Activated CD4-positive, alpha-beta memory T cell treated with anti-CD3 and anti-CD28 coated beads for 36 hours (primary cell): ENCODE measurements around the gene WNT3A. TPM values are rescaled to one million over a fixed set of nuclear protein-coding genes. Genes with fewer than 3 reads are reported as not detected.
A peak's percentile ranks its signal among the peaks of the same experiment; 100 is the strongest.
"Not testable (repeated sequence)": the region's sequence is repeated elsewhere in the genome, so short reads cannot be mapped to it uniquely, and the experiment has no call there.

ENCODE experiments used
- CTCF ChIA-PET: fragments of 350-600 bp; sonication (Branson Sonifier 250); formaldehyde crosslinking; loops from one replicate; lab custom pipeline; 2021; ENCODE audit warnings: antibody characterized with exemption, inconsistent platforms; lab: Charles Lee
- POLR2A ChIA-PET: fragments of 350-600 bp; sonication (Branson Sonifier 250); formaldehyde crosslinking; loops from one replicate; lab custom pipeline; 2021; ENCODE audit warnings: antibody characterized with exemption; lab: Charles Lee
- DNase-seq: peaks from one replicate; pipeline ENCODE4 v3.0.0-alpha.2; 2020
- H3K27ac Mint-ChIP-seq: one replicate; pipeline ENCODE4 v1.8.0; 2021; ENCODE audit warnings: mixed read lengths
- H3K27me3 Mint-ChIP-seq: one replicate; pipeline ENCODE4 v1.8.0; 2021; ENCODE audit warnings: mixed read lengths
- H3K36me3 Mint-ChIP-seq: one replicate; pipeline ENCODE4 v1.8.0; 2021; ENCODE audit warnings: mixed read lengths
- H3K4me1 Mint-ChIP-seq: one replicate; pipeline ENCODE4 v1.8.0; 2021; ENCODE audit warnings: low read depth, mixed read lengths
- H3K4me3 Mint-ChIP-seq: one replicate; pipeline ENCODE4 v1.8.0; 2021; ENCODE audit warnings: mild to moderate bottlenecking, mixed read lengths
- H3K9me3 Mint-ChIP-seq: one replicate; pipeline ENCODE4 v1.8.0; 2021; ENCODE audit warnings: mixed read lengths
- intact Hi-C: fragments of 100-400 bp; cut with micrococcal nuclease; formaldehyde crosslinking; loops from one replicate; pipeline ENCODE4 v1.15.1; 2023
- total RNA-seq, 2 experiments: library from RNA; stranded (reverse); gene quantifications; one replicate each; pipeline ENCODE4 v1.2.3, GENCODE V29; 2021

WNT3A gene
- total RNA-seq, 2 experiments from 2014 or later, result not detected

GRCh38 chr1:228016653-228017355 lies 10.0 kb downstream of the WNT3A start:
- no peak overlapping the region for H3K27ac Mint-ChIP-seq
- peak; percentile 3 for DNase-seq
- ChIA-PET POLR2A (no interaction called here), CTCF (no interaction called here)
- H3K4me3 Mint-ChIP-seq, result no peak overlapping the region
- H3K9me3 Mint-ChIP-seq, result no peaks in the 10 kb centered on the region
- no peaks in the 10 kb centered on the region for H3K36me3 Mint-ChIP-seq
- H3K27me3 Mint-ChIP-seq, result no peaks in the 10 kb centered on the region
- intact Hi-C loops, result no loop called here
- H3K4me1 Mint-ChIP-seq, result no peaks in the 10 kb centered on the region

DNA sequence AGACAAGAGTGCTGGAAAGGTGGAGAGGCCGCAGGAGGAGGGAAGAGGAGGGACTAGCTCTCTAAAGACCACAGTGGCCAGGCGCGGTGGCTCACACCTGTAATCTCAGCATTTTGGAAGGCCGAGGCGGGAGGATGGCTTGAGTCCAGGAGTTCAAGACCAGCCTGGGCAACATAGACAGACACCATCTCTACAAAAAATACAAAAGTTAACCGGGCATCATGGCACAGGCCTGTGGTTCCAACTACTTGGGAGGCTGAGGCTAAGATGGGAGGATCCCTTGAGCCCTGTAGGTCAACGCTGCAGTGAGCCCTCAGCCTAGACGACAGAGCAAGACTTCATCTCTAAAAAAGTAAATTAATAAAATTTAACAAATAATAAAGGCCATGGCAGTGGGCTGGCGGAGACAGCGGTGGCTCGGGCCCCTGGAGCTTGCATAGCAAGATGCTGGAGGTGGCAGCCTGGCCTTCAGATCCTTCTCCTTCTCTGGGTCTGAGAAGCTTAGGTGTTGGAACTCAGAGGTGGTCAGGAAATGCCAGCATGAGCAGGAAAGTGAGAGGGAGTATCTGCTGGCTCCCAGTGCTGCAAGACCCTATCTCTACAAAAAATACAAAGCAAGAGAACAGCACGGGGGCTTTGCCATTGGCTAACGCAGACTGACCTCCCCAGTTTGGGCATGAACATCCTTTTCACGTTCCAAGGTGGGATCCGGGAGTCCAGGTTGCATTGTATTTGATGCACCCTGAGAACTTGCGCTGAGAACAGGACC lies 10.7 kb downstream of the WNT3A start:
- POLR2A ChIA-PET, result no interaction called here
- Mint-ChIP-seq H3K4me3 (no peak overlapping the region), H3K4me1 (no peaks in the 10 kb centered on the region), H3K27me3 (no peaks in the 10 kb centered on the region), H3K9me3 (no peaks in the 10 kb centered on the region), H3K36me3 (no peaks in the 10 kb centered on the region), H3K27ac (no peak overlapping the region)
- DNase-seq, result peak; percentile 6
- CTCF ChIA-PET, result no interaction called here
- intact Hi-C loops, result no loop called here

- Mint-ChIP-seq H3K9me3 (no peaks in the 10 kb centered on the region), H3K4me3 (no peak overlapping the region), H3K36me3 (no peaks in the 10 kb centered on the region), H3K4me1 (no peaks in the 10 kb centered on the region), H3K27me3 (no peaks in the 10 kb centered on the region), H3K27ac (no peak overlapping the region)
- POLR2A ChIA-PET, result no interaction called here
- DNase-seq, result no peak
- intact Hi-C loops, result no loop called here
- CTCF ChIA-PET, result no interaction called here
Measured at GRCh38 chr1:228018125-228018398, 11.3 kb downstream of the WNT3A start.

DNA sequence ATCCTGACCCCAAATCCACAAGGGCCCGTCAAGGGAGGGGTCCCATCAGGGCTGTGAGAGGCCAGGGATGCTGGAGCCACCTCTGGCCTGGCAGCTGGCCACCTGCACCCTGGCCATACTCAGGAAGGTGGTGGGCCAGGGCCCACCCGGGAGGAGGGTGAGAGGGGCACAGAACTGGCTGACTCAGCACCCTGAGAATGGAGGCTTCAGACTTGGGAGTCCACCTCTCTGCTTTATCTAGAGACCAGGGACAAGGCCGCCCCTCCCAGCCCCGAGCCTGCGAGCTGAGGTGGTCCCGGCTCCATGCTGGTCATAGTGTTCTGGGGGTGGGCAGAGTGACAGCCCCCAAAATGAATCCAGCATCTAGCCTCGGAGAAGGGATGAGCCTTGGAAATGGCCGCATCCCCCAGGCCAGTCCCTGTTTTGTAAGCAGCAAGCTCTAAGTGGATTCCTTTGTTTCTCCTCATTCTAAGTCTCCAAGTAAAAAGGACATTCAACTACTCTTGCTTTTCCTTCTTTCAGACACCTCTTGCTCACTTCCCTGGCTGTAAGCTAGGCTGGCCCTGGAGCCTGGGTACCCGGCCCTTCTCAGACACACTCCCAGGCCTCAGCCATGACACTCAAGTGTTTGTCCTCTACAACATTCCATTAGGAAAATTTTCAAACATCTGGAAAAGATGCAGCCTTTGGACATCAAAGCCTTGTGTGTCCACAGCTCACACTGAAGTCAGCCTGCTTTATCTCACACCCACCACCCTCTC lies 12.3 kb downstream of the WNT3A start:
- CTCF ChIA-PET, result no interaction called here
- intact Hi-C loops, result no loop called here
- peak; percentile 8 for DNase-seq
- H3K27ac Mint-ChIP-seq, result no peak overlapping the region
- no peaks in the 10 kb centered on the region for H3K4me1 Mint-ChIP-seq
- no peak overlapping the region for H3K4me3 Mint-ChIP-seq
- H3K27me3 Mint-ChIP-seq, result no peaks in the 10 kb centered on the region
- no peaks in the 10 kb centered on the region for H3K9me3 Mint-ChIP-seq
- POLR2A ChIA-PET, result no interaction called here
- no peaks in the 10 kb centered on the region for H3K36me3 Mint-ChIP-seq

DNA sequence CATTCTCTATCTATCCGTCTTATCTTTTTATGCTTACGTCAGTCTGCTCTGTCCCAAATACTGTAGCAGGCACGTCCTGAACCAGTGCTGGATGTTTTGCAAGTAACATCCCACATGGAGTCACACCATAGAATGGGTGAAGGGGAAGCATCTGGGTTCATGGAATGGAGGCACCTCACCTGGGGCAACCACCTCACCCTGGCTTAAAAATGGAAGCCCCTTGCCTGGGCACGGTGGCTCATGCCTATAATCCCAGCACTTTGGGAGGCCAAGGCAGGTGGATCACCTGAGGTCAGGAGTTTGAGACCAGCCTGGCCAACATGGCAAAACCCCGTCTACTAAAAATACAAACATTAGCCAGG lies 12.9 kb downstream of the WNT3A start:
- H3K27me3 Mint-ChIP-seq, H3K9me3 Mint-ChIP-seq, POLR2A ChIA-PET, H3K4me3 Mint-ChIP-seq, H3K36me3 Mint-ChIP-seq, DNase-seq, H3K4me1 Mint-ChIP-seq, CTCF ChIA-PET, intact Hi-C loops, H3K27ac Mint-ChIP-seq: not testable (repeated sequence)

GRCh38 chr1:228020686-228021354 lies 14.0 kb downstream of the WNT3A start:
- DNase-seq, result no peak
- H3K27ac Mint-ChIP-seq, result no peak overlapping the region
- H3K4me3 Mint-ChIP-seq, result no peak overlapping the region
- CTCF ChIA-PET, result no interaction called here
- H3K4me1 Mint-ChIP-seq, result no peaks in the 10 kb centered on the region
- H3K27me3 Mint-ChIP-seq, result no peaks in the 10 kb centered on the region
- no peaks in the 10 kb centered on the region for H3K36me3 Mint-ChIP-seq
- POLR2A ChIA-PET, result no interaction called here
- no peaks in the 10 kb centered on the region for H3K9me3 Mint-ChIP-seq
- intact Hi-C loops, result no loop called here

DNA sequence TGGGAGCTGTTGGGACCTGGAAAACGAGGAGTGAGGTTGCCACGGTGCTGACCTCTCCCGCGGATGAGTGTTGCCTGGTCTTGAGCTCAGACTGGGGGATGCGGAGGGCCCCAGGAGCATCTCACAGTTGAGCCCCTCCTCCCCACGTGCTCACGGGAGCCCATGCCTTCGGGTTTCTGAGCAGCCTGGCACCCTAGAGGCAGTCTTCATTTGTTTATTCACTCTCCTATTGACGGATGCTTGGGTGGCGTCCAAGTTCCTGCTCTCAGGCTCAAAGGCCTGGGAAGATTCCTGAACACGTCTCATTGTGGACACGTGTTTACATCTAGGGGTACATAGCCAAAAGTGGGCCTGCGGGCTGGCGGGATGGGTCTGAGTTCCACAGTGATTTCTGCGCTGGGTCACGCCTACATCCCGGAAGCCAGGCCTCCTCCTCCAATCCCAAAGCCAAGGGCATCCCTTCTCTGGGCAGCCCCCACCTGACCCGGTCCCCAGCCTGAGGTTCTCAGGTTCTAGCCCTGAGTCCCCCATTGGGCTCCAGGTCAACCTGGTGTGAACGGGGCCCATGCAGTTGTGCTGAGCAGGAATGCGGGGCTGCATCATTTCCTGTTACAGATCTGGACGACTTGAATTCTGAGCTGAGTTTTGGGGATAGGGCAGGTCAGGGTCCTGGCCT lies 14.7 kb downstream of the WNT3A start:
- H3K4me3 Mint-ChIP-seq, result no peak overlapping the region
- DNase-seq, result no peak
- intact Hi-C loops, result no loop called here
- H3K9me3 Mint-ChIP-seq, result no peaks in the 10 kb centered on the region
- H3K4me1 Mint-ChIP-seq, result no peaks in the 10 kb centered on the region
- H3K27me3 Mint-ChIP-seq, result no peaks in the 10 kb centered on the region
- ChIA-PET CTCF (no interaction called here), POLR2A (no interaction called here)
- no peaks in the 10 kb centered on the region for H3K36me3 Mint-ChIP-seq
- no peak overlapping the region for H3K27ac Mint-ChIP-seq

DNA sequence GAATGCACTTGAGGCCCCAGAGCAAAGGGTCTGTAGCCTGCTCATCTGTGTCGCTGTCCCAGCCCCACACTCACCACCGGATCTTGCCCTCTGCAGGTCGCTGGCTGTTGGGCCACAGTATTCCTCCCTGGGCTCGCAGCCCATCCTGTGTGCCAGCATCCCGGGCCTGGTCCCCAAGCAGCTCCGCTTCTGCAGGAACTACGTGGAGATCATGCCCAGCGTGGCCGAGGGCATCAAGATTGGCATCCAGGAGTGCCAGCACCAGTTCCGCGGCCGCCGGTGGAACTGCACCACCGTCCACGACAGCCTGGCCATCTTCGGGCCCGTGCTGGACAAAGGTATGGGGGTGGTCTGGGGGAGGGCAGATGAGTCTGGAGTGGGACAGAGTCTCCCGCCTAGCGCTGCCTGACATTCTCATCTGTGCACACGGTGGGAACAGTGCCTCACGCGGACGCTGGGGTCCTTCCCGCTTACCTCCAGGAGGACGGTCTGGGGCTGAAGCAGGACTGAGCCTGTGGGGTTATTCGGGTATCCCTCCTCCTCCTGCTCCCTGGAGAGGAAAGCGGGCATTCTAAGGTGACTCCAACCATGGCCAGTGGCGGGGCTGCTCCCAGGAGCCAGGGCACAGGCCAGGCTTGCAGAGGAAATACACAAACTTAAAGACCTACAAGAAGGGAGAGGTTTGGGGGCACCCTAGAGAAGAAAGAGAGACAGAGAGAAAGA lies 15.9 kb downstream of the WNT3A start:
- no peaks in the 10 kb centered on the region for H3K36me3 Mint-ChIP-seq
- H3K4me1 Mint-ChIP-seq, result no peaks in the 10 kb centered on the region
- no peaks in the 10 kb centered on the region for H3K27me3 Mint-ChIP-seq
- intact Hi-C loops, result no loop called here
- no peak for DNase-seq
- CTCF ChIA-PET, result no interaction called here
- POLR2A ChIA-PET, result no interaction called here
- H3K9me3 Mint-ChIP-seq, result no peaks in the 10 kb centered on the region
- no peak overlapping the region for H3K4me3 Mint-ChIP-seq
- H3K27ac Mint-ChIP-seq, result no peak overlapping the region

DNA sequence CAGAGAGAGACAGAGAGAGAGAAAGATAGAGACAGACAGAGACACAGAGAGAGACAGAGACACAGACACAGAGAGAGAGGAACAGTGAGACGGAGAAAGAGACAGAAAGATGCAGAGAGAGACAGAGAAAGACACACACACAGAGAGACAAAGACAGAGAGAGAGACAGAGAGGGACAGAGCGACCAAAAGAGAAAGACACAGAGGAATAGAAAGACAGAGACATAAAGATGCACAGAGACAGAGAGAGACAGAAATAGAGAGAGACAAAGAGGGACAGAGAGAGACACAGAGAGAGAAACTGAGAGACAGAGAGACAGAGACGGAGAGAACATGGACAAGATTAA lies 16.5 kb downstream of the WNT3A start:
- intact Hi-C loops, result no loop called here
- no peak overlapping the region for H3K4me3 Mint-ChIP-seq
- CTCF ChIA-PET, result no interaction called here
- H3K36me3 Mint-ChIP-seq, result no peaks in the 10 kb centered on the region
- no peaks in the 10 kb centered on the region for H3K9me3 Mint-ChIP-seq
- POLR2A ChIA-PET, result no interaction called here
- H3K27me3 Mint-ChIP-seq, result no peaks in the 10 kb centered on the region
- H3K4me1 Mint-ChIP-seq, result no peaks in the 10 kb centered on the region
- H3K27ac Mint-ChIP-seq, result no peak overlapping the region
- no peak for DNase-seq

- intact Hi-C loops, result no loop called here
- Mint-ChIP-seq H3K9me3 (peaks cover 2% of the 10 kb centered on the region), H3K4me3 (no peak overlapping the region), H3K27me3 (peaks cover 17% of the 10 kb centered on the region), H3K36me3 (no peaks in the 10 kb centered on the region), H3K27ac (no peak overlapping the region), H3K4me1 (no peaks in the 10 kb centered on the region)
- no peak for DNase-seq
- ChIA-PET POLR2A (no interaction called here), CTCF (no interaction called here)
Measured at GRCh38 chr1:228029281-228029680, 22.5 kb downstream of the WNT3A start.

DNA sequence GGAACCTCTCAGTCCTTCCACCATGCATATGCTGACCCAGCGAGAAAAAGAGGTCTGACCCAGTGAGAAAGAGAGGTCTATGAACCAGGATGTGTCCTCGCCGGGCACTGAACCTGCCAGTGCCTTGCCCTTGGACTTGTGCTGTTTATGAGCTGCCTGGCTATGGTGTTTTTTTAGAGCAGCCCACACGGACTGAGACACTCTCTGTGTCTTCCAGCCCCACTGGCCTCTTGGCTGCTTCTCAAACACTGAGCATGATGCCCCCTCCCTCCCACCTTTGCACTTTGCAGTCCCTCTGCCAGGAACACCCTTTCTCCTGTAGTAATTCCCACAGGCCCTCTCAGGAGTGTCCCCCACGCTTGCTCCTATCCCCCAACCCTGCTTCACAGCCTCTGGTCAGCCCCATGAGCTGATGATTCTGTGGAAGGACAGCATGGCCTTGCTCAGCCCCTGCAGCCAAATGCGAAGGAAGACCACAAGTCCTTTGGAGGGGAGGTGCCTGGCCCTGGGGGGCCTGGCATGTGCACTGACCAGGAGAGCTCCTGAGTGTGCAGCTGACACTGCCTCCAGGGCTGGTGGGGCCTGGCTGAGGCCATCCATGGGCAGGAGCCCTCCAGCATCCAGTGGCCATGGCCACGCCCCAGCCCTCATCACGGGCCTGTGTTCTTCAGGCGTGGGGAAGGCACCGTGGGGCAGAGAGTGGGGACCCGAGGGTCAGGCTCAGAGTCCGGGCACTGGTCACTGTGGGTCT lies 23.8 kb downstream of the WNT3A start:
- intact Hi-C loops, result no loop called here
- no peak overlapping the region for H3K27ac Mint-ChIP-seq
- no peak overlapping the region for H3K4me3 Mint-ChIP-seq
- H3K9me3 Mint-ChIP-seq, result peaks cover 2% of the 10 kb centered on the region
- ChIA-PET POLR2A (no interaction called here), CTCF (no interaction called here)
- H3K27me3 Mint-ChIP-seq, result peaks cover 19% of the 10 kb centered on the region
- H3K36me3 Mint-ChIP-seq, result no peaks in the 10 kb centered on the region
- DNase-seq, result no peak
- no peaks in the 10 kb centered on the region for H3K4me1 Mint-ChIP-seq
